GM19452 (cell line): ENCODE data around the gene EEF2.
A peak's percentile ranks its signal among the peaks of the same experiment; 100 is the strongest.

ENCODE experiments used
- ATAC-seq: cut with Tn5 transposase; IDR thresholded peaks from one replicate; pipeline ENCODE4 v1.9.1; 2021; ENCODE audit not compliant: unreplicated experiment

EEF2 gene

GRCh38 chr19:3984908-3985642 is at the start of gene EEF2:
EEF2 (minus strand) TSS chr19:3985463; CDS start chr19:3985380, 83 bp downstream.
- peak; percentile 55 for ATAC-seq

- ATAC-seq, result no peak
Observed at GRCh38 chr19:4034048-4035017, 49.1 kb upstream of the EEF2 start.

GRCh38 chr19:4033028-4033956 is 48.0 kb upstream of the EEF2 start:
- ATAC-seq, result no peak

- ATAC-seq, result no peak
Observed at GRCh38 chr19:4032436-4032835, 47.2 kb upstream of the EEF2 start.

- no peak for ATAC-seq
Observed at GRCh38 chr19:4031420-4031819, 46.2 kb upstream of the EEF2 start.

- no peak for ATAC-seq
Observed at GRCh38 chr19:4030981-4031380, 45.7 kb upstream of the EEF2 start.

GRCh38 chr19:4030552-4030951 is 45.3 kb upstream of the EEF2 start:
- ATAC-seq, result no peak

- no peak for ATAC-seq
Observed at GRCh38 chr19:4029247-4029614, 44.0 kb upstream of the EEF2 start.

- no peak for ATAC-seq
Observed at GRCh38 chr19:4028334-4029246, 43.3 kb upstream of the EEF2 start.

- ATAC-seq, result no peak
Observed at GRCh38 chr19:4027146-4027545, 41.9 kb upstream of the EEF2 start.

GRCh38 chr19:4025317-4025716 is 40.1 kb upstream of the EEF2 start:
- ATAC-seq, result no peak

GRCh38 chr19:4023600-4024398 is 38.5 kb upstream of the EEF2 start:
- no peak for ATAC-seq

GRCh38 chr19:4019578-4019977 is 34.3 kb upstream of the EEF2 start:
- no peak for ATAC-seq

- no peak for ATAC-seq
Observed at GRCh38 chr19:4018775-4019504, 33.7 kb upstream of the EEF2 start.

- ATAC-seq, result no peak
Observed at GRCh38 chr19:4018140-4018613, 32.9 kb upstream of the EEF2 start.

- no peak for ATAC-seq
Observed at GRCh38 chr19:4016903-4017638, 31.8 kb upstream of the EEF2 start.

- ATAC-seq, result no peak
Observed at GRCh38 chr19:4016486-4016885, 31.2 kb upstream of the EEF2 start.
